Astrocyte (in vitro differentiated cells and primary cell): ENCODE measurements around the gene GNAI2. TPM values are rescaled to one million over a fixed set of nuclear protein-coding genes. Genes with fewer than 3 reads are reported as not detected.
A peak's percentile ranks its signal among the peaks of the same experiment; 100 is the strongest.

Experiments
- DNase-seq: peaks from one replicate; pipeline ENCODE4 v3.0.0-alpha.2; 2010; ENCODE audit warnings: low read depth
- FAIRE-seq: peaks from 2 replicates; lab custom pipeline; 2011; peaks lifted over from hg19 to GRCh38; lab: Jason Lieb, UNC
- H2AFZ ChIP-seq: 2 replicates; pipeline ENCODE4 v1.6.0; 2012; ENCODE audit warnings: low read depth, low read length, inconsistent platforms
- H3K27ac ChIP-seq: 2 replicates; pipeline ENCODE4 v1.5.1; 2011; ENCODE audit warnings: low read depth, low read length, inconsistent platforms
- H3K27me3 ChIP-seq: 2 replicates; pipeline ENCODE4 v1.6.0; 2011; ENCODE audit warnings: low read length, inconsistent platforms; ENCODE audit not compliant: insufficient read depth
- H3K36me3 ChIP-seq: 2 replicates; pipeline ENCODE4 v1.5.1; 2011; ENCODE audit warnings: low read length, inconsistent platforms; ENCODE audit not compliant: insufficient read depth
- H3K4me1 ChIP-seq: 2 replicates; pipeline ENCODE4 v1.5.1; 2011; ENCODE audit warnings: low read length, inconsistent platforms; ENCODE audit not compliant: insufficient read depth
- H3K4me2 ChIP-seq: 2 replicates; pipeline ENCODE4 v1.6.0; 2012; ENCODE audit warnings: low read length, inconsistent platforms
- H3K4me3 ChIP-seq: 2 replicates; pipeline ENCODE4 v1.5.1; 2011; ENCODE audit warnings: low read depth, mild to moderate bottlenecking, low read length, inconsistent platforms; ENCODE audit not compliant: insufficient read depth
- H3K79me2 ChIP-seq: 2 replicates; pipeline ENCODE4 v1.6.0; 2012; ENCODE audit warnings: mild to moderate bottlenecking, low read length, inconsistent platforms; ENCODE audit not compliant: insufficient read depth
- H3K9ac ChIP-seq: 2 replicates; pipeline ENCODE4 v1.6.0; 2012; ENCODE audit warnings: mild to moderate bottlenecking, low read length, inconsistent platforms
- H3K9me3 ChIP-seq: 2 replicates; pipeline ENCODE4 v1.5.1; 2012; ENCODE audit warnings: low read depth, mild to moderate bottlenecking, low read length, inconsistent platforms; ENCODE audit not compliant: insufficient read depth
- H4K20me1 ChIP-seq: 2 replicates; pipeline ENCODE4 v1.6.0; 2012; ENCODE audit warnings: low read length, inconsistent platforms; ENCODE audit not compliant: insufficient read depth
- H3K27ac Mint-ChIP-seq: one replicate; pipeline ENCODE4 v1.8.0; 2021; ENCODE audit warnings: mild to moderate bottlenecking, mixed read lengths; ENCODE audit not compliant: unreplicated experiment
- H3K27me3 Mint-ChIP-seq: one replicate; pipeline ENCODE4 v1.8.0; 2021; ENCODE audit warnings: low read depth, mixed read lengths; ENCODE audit not compliant: unreplicated experiment
- H3K36me3 Mint-ChIP-seq: one replicate; pipeline ENCODE4 v1.8.0; 2021; ENCODE audit warnings: low read depth, mixed read lengths; ENCODE audit not compliant: unreplicated experiment
- H3K4me1 Mint-ChIP-seq: one replicate; pipeline ENCODE4 v1.8.0; 2021; ENCODE audit warnings: low read depth, mixed read lengths; ENCODE audit not compliant: unreplicated experiment
- H3K4me3 Mint-ChIP-seq: one replicate; pipeline ENCODE4 v1.8.0; 2021; ENCODE audit warnings: mild to moderate bottlenecking, moderate library complexity, mixed read lengths; ENCODE audit not compliant: unreplicated experiment
- H3K9me3 Mint-ChIP-seq: one replicate; pipeline ENCODE4 v1.8.0; 2021; ENCODE audit warnings: mild to moderate bottlenecking, mixed read lengths; ENCODE audit not compliant: unreplicated experiment
- CTCF ChIP-seq: IDR thresholded peaks from 2 replicates; pipeline ENCODE4 v1.5.1; 2011; ENCODE audit warnings: low read depth, mild to moderate bottlenecking, inconsistent platforms, low read length, moderate library complexity; ENCODE audit not compliant: insufficient read depth
- EZH2 ChIP-seq: IDR thresholded peaks from 2 replicates; pipeline ENCODE4 v1.6.1; 2012; ENCODE audit warnings: mild to moderate bottlenecking, low read length, inconsistent platforms; ENCODE audit not compliant: insufficient read depth
- total RNA-seq: library from RNA; stranded (reverse); gene quantifications from 2 replicates; pipeline ENCODE4 v1.2.1, GENCODE V29; 2021

GNAI2 gene
- total RNA-seq, 1 donor from 2014 or later, result 381 TPM

- Mint-ChIP-seq H3K27me3 (peaks cover 22% of the 10 kb centered on the region), H3K9me3 (no peaks in the 10 kb centered on the region), H3K27ac (no peak overlapping the region), H3K4me3 (no peak overlapping the region), H3K4me1 (peaks cover 11% of the 10 kb centered on the region), H3K36me3 (peaks cover 8% of the 10 kb centered on the region)
- FAIRE-seq (no peak), DNase-seq (no peak)
- no peak overlapping the region for H3K9ac ChIP-seq
- no peak overlapping the region for H3K4me3 ChIP-seq
- peaks cover 3% of the 10 kb centered on the region for H4K20me1 ChIP-seq
- no peaks in the 10 kb centered on the region for H3K4me1 ChIP-seq
- TF ChIP-seq CTCF (no peak), EZH2 (peak; percentile 66)
- no peak overlapping the region for H2AFZ ChIP-seq
- no peaks in the 10 kb centered on the region for H3K9me3 ChIP-seq
- no peaks in the 10 kb centered on the region for H3K79me2 ChIP-seq
- no peak overlapping the region for H3K4me2 ChIP-seq
- peaks cover 27% of the 10 kb centered on the region for H3K27me3 ChIP-seq
- no peaks in the 10 kb centered on the region for H3K36me3 ChIP-seq
- no peak overlapping the region for H3K27ac ChIP-seq
These were observed 40.2 kb downstream of the GNAI2 start for GRCh38 chr3:50275996-50276761.

- Histone ChIP-seq H3K9me3 (no peaks in the 10 kb centered on the region), H3K27me3 (peaks cover 27% of the 10 kb centered on the region), H3K79me2 (no peaks in the 10 kb centered on the region), H3K27ac (no peak overlapping the region), H3K4me1 (no peaks in the 10 kb centered on the region), H2AFZ (no peak overlapping the region), H4K20me1 (peaks cover 3% of the 10 kb centered on the region), H3K9ac (no peak overlapping the region), H3K4me3 (no peak overlapping the region), H3K4me2 (no peak overlapping the region), H3K36me3 (no peaks in the 10 kb centered on the region)
- Mint-ChIP-seq H3K27me3 (peaks cover 22% of the 10 kb centered on the region), H3K4me1 (peaks cover 5% of the 10 kb centered on the region), H3K4me3 (no peak overlapping the region), H3K9me3 (no peaks in the 10 kb centered on the region), H3K36me3 (peaks cover 8% of the 10 kb centered on the region), H3K27ac (no peak overlapping the region)
- FAIRE-seq (no peak), DNase-seq (no peak)
- TF ChIP-seq CTCF, result no peak
These were observed 40.7 kb downstream of the GNAI2 start for GRCh38 chr3:50276762-50277101.

- Histone ChIP-seq H4K20me1 (peaks cover 3% of the 10 kb centered on the region), H3K4me2 (no peak overlapping the region), H2AFZ (no peak overlapping the region), H3K9me3 (no peaks in the 10 kb centered on the region), H3K79me2 (no peaks in the 10 kb centered on the region), H3K9ac (no peak overlapping the region), H3K4me3 (no peak overlapping the region), H3K27me3 (peaks cover 25% of the 10 kb centered on the region), H3K4me1 (no peaks in the 10 kb centered on the region), H3K36me3 (no peaks in the 10 kb centered on the region), H3K27ac (no peak overlapping the region)
- H3K4me1 Mint-ChIP-seq, result peaks cover 2% of the 10 kb centered on the region
- H3K4me3 Mint-ChIP-seq, result no peak overlapping the region
- peaks cover 6% of the 10 kb centered on the region for H3K36me3 Mint-ChIP-seq
- no peak overlapping the region for H3K27ac Mint-ChIP-seq
- TF ChIP-seq CTCF (no peak), EZH2 (no peak)
- H3K9me3 Mint-ChIP-seq, result no peaks in the 10 kb centered on the region
- DNase-seq (no peak), FAIRE-seq (no peak)
- H3K27me3 Mint-ChIP-seq, result peaks cover 19% of the 10 kb centered on the region
These were observed 42.3 kb downstream of the GNAI2 start for GRCh38 chr3:50278123-50278879.
